Adrenal gland (tissue), 12 donors: ENCODE data around the gene FNDC3B. TPM values are rescaled to one million over a fixed set of nuclear protein-coding genes. Genes with fewer than 3 reads are reported as not detected.
A peak's percentile ranks its signal among the peaks of the same experiment; 100 is the strongest.

Experiments
- DNase-seq, 7 donors: peaks; one replicate each; pipeline ENCODE4 v3.0.0-alpha.2; 2019 to 2020
- H3K27ac ChIP-seq, 5 donors: fragments of 200-600 bp; sonication (generic) in 4 of 5; 1 replicate in 3 of 5; 2 replicates in 2 of 5; pipeline versions ENCODE4 v1.5.1 to v1.8.0; 2016 to 2020; ENCODE audit warnings: mild to moderate bottlenecking in 1 of 5
- H3K27me3 ChIP-seq: fragments of 200-600 bp; 2 replicates; pipeline ENCODE4 v1.8.0; 2021
- H3K36me3 ChIP-seq, 2 donors: fragments of 200-600 bp; replicated peaks in 1 of 2; 1 replicate in 1 of 2; 2 replicates in 1 of 2; pipeline versions ENCODE4 v1.5.1 to v1.8.0; 2018 to 2022
- H3K4me1 ChIP-seq, 2 donors: fragments of 200-600 bp; replicated peaks in 1 of 2; 1 replicate in 1 of 2; 2 replicates in 1 of 2; pipeline versions ENCODE4 v1.5.1 to v1.8.0; 2018 to 2021
- H3K4me3 ChIP-seq, 4 donors: fragments of 200-600 bp; sonication (generic) in 3 of 4; one replicate each; pipeline ENCODE4 v1.5.1; 2016 to 2018
- H3K9me3 ChIP-seq, 3 donors: fragments of 200-600 bp; sonication (generic) in 1 of 3; replicated peaks in 1 of 3; 1 replicate in 2 of 3; 2 replicates in 1 of 3; pipeline versions ENCODE4 v1.5.1 to v1.8.0; 2016 to 2021
- POLR2A ChIP-seq, 2 donors: fragments of 450-650 bp; IDR thresholded peaks; one replicate each; pipeline ENCODE4 v1.6.1; 2017; ENCODE audit warnings: antibody characterized with exemption in 2 of 2, mild to moderate bottlenecking in 2 of 2, moderate library complexity in 1 of 2
- WGBS, 4 donors: extraction: QIAGEN DNeasy Blood & Tissue Kit in 2 of 4; methylation state at CpG; one replicate each; pipeline versions ENCODE4 v1.1.5 to v1.1.7; 2013 to 2017; 5-methylcytosine and 5-hydroxymethylcytosine counted together
- intact Hi-C, 2 donors: fragments of 100-400 bp; cut with DNase I; formaldehyde crosslinking; loops; one replicate each; pipeline versions ENCODE4 v1.14.1 to v1.15.0; 2022 to 2023
- polyA plus RNA-seq, 3 donors: library from polyadenylated mRNA; stranded (reverse); fragments of 200-250 nt in 2 of 3; fragments of 350-450 nt in 1 of 3; fragmentation: Illumina TruSeq in 1 of 3; extraction: RNeasy Lipid Tissue Mini Kit (QIAGEN cat#74804) in 1 of 3; gene quantifications; one replicate each; pipeline ENCODE4 v1.2.3, GENCODE V29; 2013 to 2014
- total RNA-seq, 9 donors: library from RNA; depleted of rRNA in 4 of 9; stranded (reverse); fragments of >200 nt in 4 of 9; fragments of 120-200 nt in 1 of 9; fragmentation: NEBNext Ultra II Directional in 1 of 9; extraction: Animal tissue kit (Norgen Biotek cat#: 25700) in 1 of 9; gene quantifications; one replicate each; pipeline versions ENCODE4 v1.1.0 to v1.2.4, GENCODE V29; 2013 to 2023
- TF ChIP-seq, protein P1 (sequence below), 6 experiments: fragments of 450-650 bp in 4 of 6; fragments of 200-600 bp in 2 of 6; sonication (generic) in 1 of 6; IDR thresholded peaks; 1 replicate in 5 of 6; 2 replicates in 1 of 6; pipeline versions ENCODE4 v1.5.1 to v1.8.0; 2016 to 2021; ENCODE audit warnings: antibody characterized with exemption in 6 of 6, mild to moderate bottlenecking in 2 of 6, moderate library complexity in 1 of 6
- donor health status: healthy with polysubstance abuse.
- donor health status: Bipolar disorder and iron deficiency.
- donor health status: DM: yes; HTN: yes; CAD: no.
- donor health status: DM: no; HTN: no; CAD: no.
- donor health status: DM: no; HTN: no; CAD: no.
- donor health status: DM: yes; HTN: yes; CAD: no.

Gene FNDC3B
- total and polyA plus RNA-seq, 12 donors = 9.9 to 228 (median 105) TPM

- intact Hi-C loops = no loop called here
- peaks cover 28 to 44% of the 10 kb centered on the region in 2 donors for H3K4me1 ChIP-seq
These were observed 174.5 kb downstream of the FNDC3B start for GRCh38 chr3:172213904-172214303.

GRCh38 chr3:172216267-172216666, 176.9 kb downstream of the FNDC3B start:
- DNase-seq = no peak
- Histone ChIP-seq H3K27me3 (no peaks in the 10 kb centered on the region), H3K4me1 (peaks cover 42 to 65% of the 10 kb centered on the region in 2 donors), H3K9me3 (no peaks in the 10 kb centered on the region), H3K36me3 (no peaks in the 10 kb centered on the region), H3K4me3 (no peak overlapping the region), H3K27ac (no peak overlapping the region)
- TF ChIP-seq POLR2A (IDR thresholded peaks at IDR 0.05) = no peak
- TF ChIP-seq, protein P1, sequence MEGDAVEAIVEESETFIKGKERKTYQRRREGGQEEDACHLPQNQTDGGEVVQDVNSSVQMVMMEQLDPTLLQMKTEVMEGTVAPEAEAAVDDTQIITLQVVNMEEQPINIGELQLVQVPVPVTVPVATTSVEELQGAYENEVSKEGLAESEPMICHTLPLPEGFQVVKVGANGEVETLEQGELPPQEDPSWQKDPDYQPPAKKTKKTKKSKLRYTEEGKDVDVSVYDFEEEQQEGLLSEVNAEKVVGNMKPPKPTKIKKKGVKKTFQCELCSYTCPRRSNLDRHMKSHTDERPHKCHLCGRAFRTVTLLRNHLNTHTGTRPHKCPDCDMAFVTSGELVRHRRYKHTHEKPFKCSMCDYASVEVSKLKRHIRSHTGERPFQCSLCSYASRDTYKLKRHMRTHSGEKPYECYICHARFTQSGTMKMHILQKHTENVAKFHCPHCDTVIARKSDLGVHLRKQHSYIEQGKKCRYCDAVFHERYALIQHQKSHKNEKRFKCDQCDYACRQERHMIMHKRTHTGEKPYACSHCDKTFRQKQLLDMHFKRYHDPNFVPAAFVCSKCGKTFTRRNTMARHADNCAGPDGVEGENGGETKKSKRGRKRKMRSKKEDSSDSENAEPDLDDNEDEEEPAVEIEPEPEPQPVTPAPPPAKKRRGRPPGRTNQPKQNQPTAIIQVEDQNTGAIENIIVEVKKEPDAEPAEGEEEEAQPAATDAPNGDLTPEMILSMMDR (IDR thresholded peaks at IDR 0.05) = no peak
- 92 to 96% (median 96%) methylated on average over 5 of the region's 5 CpGs for WGBS, 4 donors
- intact Hi-C loops = no loop called here

More at GRCh38 chr3:172213904-172214303, 174.5 kb downstream of the FNDC3B start:
- H3K4me3 ChIP-seq = no peak overlapping the region
- 80 to 89% (median 86%) methylated on average over 3 to 4 of the region's 4 CpGs for WGBS, 4 donors
- H3K36me3 ChIP-seq = no peaks in the 10 kb centered on the region
- H3K27ac ChIP-seq = no peak overlapping the region
- TF ChIP-seq, protein P1 (IDR thresholded peaks at IDR 0.05) = no peak
- TF ChIP-seq POLR2A (IDR thresholded peaks at IDR 0.05) = no peak
- no peak for DNase-seq
- H3K27me3 ChIP-seq = no peaks in the 10 kb centered on the region
- H3K9me3 ChIP-seq = no peaks in the 10 kb centered on the region

DNA sequence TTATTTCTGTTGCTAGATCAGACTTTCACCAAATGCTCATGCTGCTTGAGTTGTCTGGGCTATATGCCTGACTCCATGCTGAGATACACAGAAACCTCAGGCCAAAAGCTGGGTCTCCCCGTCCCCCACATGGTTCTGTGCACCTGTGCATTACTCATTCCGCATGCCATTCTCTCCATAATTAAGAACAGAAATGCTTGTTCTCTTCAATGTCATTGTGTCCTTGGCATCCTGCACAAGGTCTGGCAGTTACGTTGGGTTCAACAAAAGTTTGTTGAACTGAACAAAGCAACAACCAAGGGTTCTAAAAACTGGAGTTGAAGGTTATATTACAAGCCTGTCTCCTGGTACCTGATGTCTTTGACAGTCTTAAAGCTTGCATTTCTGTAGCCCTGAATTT, 177.5 kb downstream of the FNDC3B start:
- peaks cover 49 to 71% of the 10 kb centered on the region in 2 donors for H3K4me1 ChIP-seq
- 35 to 53% (median 47%) methylated on average over 3 of the region's 3 CpGs for WGBS, 4 donors

GRCh38 chr3:172217877-172218276, 178.5 kb downstream of the FNDC3B start:
- Histone ChIP-seq H3K9me3 (no peaks in the 10 kb centered on the region), H3K27ac (peak overlapping the region in 4 of 5 donors; percentile 19 to 59 (median 33)), H3K36me3 (no peaks in the 10 kb centered on the region), H3K4me3 (no peak overlapping the region), H3K27me3 (no peaks in the 10 kb centered on the region), H3K4me1 (peaks cover 48 to 77% of the 10 kb centered on the region in 2 donors)
- TF ChIP-seq POLR2A (IDR thresholded peaks at IDR 0.05) = no peak
- TF ChIP-seq, protein P1 (IDR thresholded peaks at IDR 0.05) = no peak
- WGBS, 4 donors = 23 to 26% (median 25%) methylated on average over 5 of the region's 5 CpGs
- no peak for DNase-seq
- intact Hi-C loops = no loop called here

More for the DNA sequence above, 177.5 kb downstream of the FNDC3B start:
- Histone ChIP-seq H3K4me3 (no peak overlapping the region), H3K27ac (peak overlapping the region in 3 of 5 donors; percentile 15 to 39 (median 27)), H3K9me3 (no peaks in the 10 kb centered on the region), H3K27me3 (no peaks in the 10 kb centered on the region), H3K36me3 (no peaks in the 10 kb centered on the region)
- TF ChIP-seq, protein P1 (IDR thresholded peaks at IDR 0.05) = no peak
- no peak for TF ChIP-seq POLR2A (IDR thresholded peaks at IDR 0.05)
- intact Hi-C loops = no loop called here
- no peak for DNase-seq
